Measurements from ENCODE around the gene SHISAL2A. TPM values are rescaled to one million over a fixed set of nuclear protein-coding genes. Genes with fewer than 3 reads are reported as not detected.

SHISAL2A gene
- total and polyA plus RNA-seq, 2 of the 8 experiments (the other 6 are each of a cell fraction or from before 2014, with no cell fraction given): 0.74 to 2.1 TPM

GRCh38 chr1:52660807-52661206 is 27.8 kb downstream of the SHISAL2A start:
- ChIA-PET CTCF (ENCODE audit: partially characterized antibody) (interaction anchor here (1.2 to 2.2 kb wide), 7 partner anchors 9 to 186 kb away, joined by 3 to 6 read pairs (median 4); no protein-coding TSS in a partner anchor), POLR2A (ENCODE audit: partially characterized antibody) (no interaction called here)
- no peak overlapping the region for H2BK20ac ChIP-seq (ENCODE audit: low read length)
- no peak overlapping the region for H2BK5ac ChIP-seq (ENCODE audit: low read depth, low read length)
- no peak overlapping the region for H2BK15ac ChIP-seq (ENCODE audit: low read length)
- H3K4me3 ChIP-seq (ENCODE audit: extremely low read depth in 1 of 4, insufficient read depth in 2 of 4, low read depth in 3 of 4, low read length in 4 of 4): no peak overlapping the region
- H3K4me2 ChIP-seq (ENCODE audit: insufficient read depth in 1 of 2, low read depth in 2 of 2, low read length in 2 of 2): peak overlapping the region in 1 of 2 experiments; percentile 35; a peak in 1 of 4 replicates
- no peak overlapping the region for H4K5ac ChIP-seq (ENCODE audit: insufficient read length, low read depth, low read length)
- H3K23ac ChIP-seq (ENCODE audit: insufficient read length): no peak overlapping the region
- H3K14ac ChIP-seq (ENCODE audit: insufficient read length): no peak overlapping the region
- H2AFZ ChIP-seq (ENCODE audit: low read length): no peak overlapping the region
- no peaks in the 10 kb centered on the region for H3K79me2 ChIP-seq (ENCODE audit: control insufficient read depth in 1 of 2, insufficient read depth in 2 of 2, low read length in 2 of 2)
- no peaks in the 10 kb centered on the region for H3K9me3 ChIP-seq (ENCODE audit: insufficient read depth in 2 of 2, low read depth in 1 of 2, low read length in 1 of 2)
- H3K23me2 ChIP-seq (ENCODE audit: low read depth, low read length): no peaks in the 10 kb centered on the region
- WGBS, 2 experiments (ENCODE audit: extremely low coverage in 1 of 2, insufficient coverage in 1 of 2, insufficient read length in 1 of 2, insufficient replicate concordance in 2 of 2, low coverage in 1 of 2, low lambda C conversion rate in 2 of 2, missing lambda C conversion rate in 1 of 2): 60% methylated on average over 3 of the region's 3 CpGs; no CpG with 5 or more reads in 1 of the 2 experiments
- H3K27ac ChIP-seq (ENCODE audit: low read depth, low read length): 0 out of 2 replicates have a peak overlapping the region, but pooled peaks have one; percentile 16
- H3K4ac ChIP-seq (replicated peaks; ENCODE audit: insufficient read length, low read depth, low read length): no peak overlapping the region
- H4K8ac ChIP-seq (ENCODE audit: extremely low read depth, insufficient read depth, low read length): no peak overlapping the region
- no peak overlapping the region for H2BK120ac ChIP-seq (replicated peaks; ENCODE audit: low read depth, low read length)
- H3K27me3 ChIP-seq (replicated peaks in 1 of 4; ENCODE audit: control insufficient read depth in 3 of 4, extremely low read depth in 1 of 4, insufficient read depth in 3 of 4, low read length in 3 of 4): no peaks in the 10 kb centered on the region
- H4K20me1 ChIP-seq (replicated peaks in 1 of 2; ENCODE audit: control insufficient read depth in 1 of 2, insufficient read depth in 2 of 2, low read length in 2 of 2): no peaks in the 10 kb centered on the region
- H3K79me1 ChIP-seq (ENCODE audit: low read depth, low read length): no peaks in the 10 kb centered on the region
- H3K36me3 ChIP-seq (ENCODE audit: control insufficient read depth in 2 of 4, insufficient read depth in 4 of 4, low read length in 3 of 4): no peaks in the 10 kb centered on the region
- no peak overlapping the region for H2AK5ac ChIP-seq (ENCODE audit: low read depth, low read length)
- DNase-seq (ENCODE audit: low read depth in 1 of 2, low spot score in 2 of 2) (no peak), FAIRE-seq (no peak)
- H3K56ac ChIP-seq (replicated peaks; ENCODE audit: insufficient read length, low read depth, low read length): no peak overlapping the region
- no peak overlapping the region for H3K18ac ChIP-seq (ENCODE audit: extremely low read depth, low read length)
- H3K9ac ChIP-seq (replicated peaks in 1 of 4; ENCODE audit: extremely low read depth in 1 of 4, low read depth in 3 of 4, low read length in 3 of 4): no peak overlapping the region
- H2BK12ac ChIP-seq (ENCODE audit: low read depth, low read length): no peak overlapping the region
- H4K91ac ChIP-seq (replicated peaks; ENCODE audit: insufficient read length, low read length): no peak overlapping the region
- H3K4me1 ChIP-seq (replicated peaks in 1 of 4; ENCODE audit: control insufficient read depth in 3 of 4, insufficient read depth in 4 of 4, low read length in 3 of 4): peaks cover 7 to 26% (median 17%) of the 10 kb centered on the region in 4 experiments
- TF ChIP-seq RAD21 (IDR thresholded peaks at IDR 0.05 in 1 of 2, conservative IDR thresholded peaks at IDR 0.05 in 1 of 2; ENCODE audit: low read depth in 2 of 2, low read length in 2 of 2): no peak
- no peak for TF ChIP-seq SP1 (IDR thresholded peaks at IDR 0.05; ENCODE audit: low read depth, low read length)
- TF ChIP-seq SAP30 (IDR thresholded peaks at IDR 0.05; ENCODE audit: insufficient read depth, insufficient replicate concordance, low read length): no peak
- TF ChIP-seq RXRA (IDR thresholded peaks at IDR 0.05; ENCODE audit: insufficient read depth, low read depth, low read length): no peak
- no peak for TF ChIP-seq SIN3A (conservative IDR thresholded peaks at IDR 0.05 in 1 of 2, IDR thresholded peaks at IDR 0.05 in 1 of 2; ENCODE audit: low read depth in 1 of 2, low read length in 2 of 2)
- TF ChIP-seq EZH2 (IDR thresholded peaks at IDR 0.05; ENCODE audit: low read depth, low read length, severe bottlenecking): no peak
- TF ChIP-seq TAF7 (optimal IDR thresholded peaks at IDR 0.05; ENCODE audit: borderline replicate concordance, low read depth, low read length): no peak
- TF ChIP-seq RBBP5 (IDR thresholded peaks at IDR 0.05; ENCODE audit: borderline replicate concordance, low read depth, low read length): no peak
- no peak for TF ChIP-seq GABPA (IDR thresholded peaks at IDR 0.05; ENCODE audit: borderline replicate concordance, insufficient read depth, low read length)
- no peak for TF ChIP-seq RFX5 (IDR thresholded peaks at IDR 0.05; ENCODE audit: borderline replicate concordance, low read depth, low read length)
- TF ChIP-seq ASH2L (IDR thresholded peaks at IDR 0.05; ENCODE audit: low read length): no peak
- TF ChIP-seq SIRT6 (IDR thresholded peaks at IDR 0.05; ENCODE audit: low read length): no peak
- TF ChIP-seq MAX (IDR thresholded peaks at IDR 0.05): no peak

Measured in H1 (cell line).